ENCODE results near the gene PTRH2. TPM values are rescaled to one million over a fixed set of nuclear protein-coding genes. Genes with fewer than 3 reads are reported as not detected.

The PTRH2 gene
- total RNA-seq, 1 experiment from 2014 or later: 59.6 TPM

GRCh38 chr17:59743842-59744241, 36.6 kb upstream of the PTRH2 start:
- Histone ChIP-seq H4K20me1 (ENCODE audit: insufficient read depth) (no peaks in the 10 kb centered on the region), H3K9me3 (ENCODE audit: control insufficient read depth in 1 of 2, insufficient read depth in 1 of 2, low read depth in 1 of 2, low read length in 2 of 2) (no peaks in the 10 kb centered on the region), H3K4me2 (ENCODE audit: low read length) (no peak overlapping the region), H3K79me2 (ENCODE audit: insufficient read depth, low read length) (peaks cover 3% of the 10 kb centered on the region; the same call in 1 of the 2 replicates), H2AFZ (ENCODE audit: low read depth, low read length, poor library complexity, severe bottlenecking) (no peak overlapping the region), H3K27me3 (ENCODE audit: insufficient read depth, low read length) (no peaks in the 10 kb centered on the region), H3K9ac (ENCODE audit: low read length) (no peak overlapping the region), H3K36me3 (ENCODE audit: control insufficient read depth in 1 of 2, insufficient read depth in 2 of 2, low read length in 2 of 2) (peaks cover 0 to 14% of the 10 kb centered on the region in 2 experiments; a peak in 2 of 4 replicates), H3K9me2 (ENCODE audit: insufficient read depth) (no peaks in the 10 kb centered on the region), H3K4me1 (ENCODE audit: control insufficient read depth in 1 of 2, insufficient read depth in 2 of 2, low read length in 2 of 2) (peaks cover 11 to 13% of the 10 kb centered on the region in 2 experiments), H3K27ac (ENCODE audit: low read depth, low read length) (no peak overlapping the region), H3K4me3 (replicated peaks in 1 of 2; ENCODE audit: low read depth in 1 of 2, low read length in 2 of 2) (no peak overlapping the region)
- ATAC-seq: no peak
- no peak for DNase-seq (ENCODE audit: low read depth, low spot score)
- ChIA-PET RAD21 (ENCODE audit: low non-redundant PET in 1 of 2, low total read pairs in 2 of 2, uncharacterized antibody in 2 of 2, unreplicated experiment in 2 of 2) (no interaction called here), POLR2A (no interaction called here), CTCF (interaction anchor here (5.4 kb wide), 1 partner anchor 114 kb away, joined by 57 read pairs; no protein-coding TSS in a partner anchor)
- TF ChIP-seq CTCF (IDR thresholded peaks at IDR 0.05 in 2 of 3, conservative IDR thresholded peaks at IDR 0.05 in 1 of 3; ENCODE audit: borderline replicate concordance in 1 of 3, insufficient read depth in 1 of 3, low read depth in 2 of 3, low read length in 2 of 3): no peak
- TF ChIP-seq TCF7L2 (IDR thresholded peaks at IDR 0.05; ENCODE audit: borderline replicate concordance, extremely low read depth, insufficient read depth, insufficient read length): no peak
- TF ChIP-seq EGR1 (IDR thresholded peaks at IDR 0.05; ENCODE audit: low read depth): no peak
- no peak for TF ChIP-seq SP1 (IDR thresholded peaks at IDR 0.05; ENCODE audit: low read depth)
- TF ChIP-seq EZH2phosphoT487 (IDR thresholded peaks at IDR 0.05; ENCODE audit: borderline replicate concordance): no peak
- TF ChIP-seq POLR2A (IDR thresholded peaks at IDR 0.05; ENCODE audit: borderline replicate concordance, extremely low read depth, insufficient read depth, insufficient read length): no peak
- TF ChIP-seq SIN3A (IDR thresholded peaks at IDR 0.05; ENCODE audit: low read depth): no peak
- no peak for TF ChIP-seq CBX3 (IDR thresholded peaks at IDR 0.05; ENCODE audit: low read depth)
- TF ChIP-seq REST (IDR thresholded peaks at IDR 0.05; ENCODE audit: low read depth): no peak
- TF ChIP-seq CEBPB (IDR thresholded peaks at IDR 0.05; ENCODE audit: low read depth): no peak
- TF ChIP-seq ZBTB33 (IDR thresholded peaks at IDR 0.05; ENCODE audit: extremely low read depth, insufficient replicate concordance, low read length): no peak
- TF ChIP-seq YY1 (IDR thresholded peaks at IDR 0.05; ENCODE audit: extremely low read depth, insufficient replicate concordance, low read depth, low read length): no peak
- no peak for TF ChIP-seq ZNF274 (IDR thresholded peaks at IDR 0.05; ENCODE audit: low read depth, low read length)
- no peak for TF ChIP-seq SRF (IDR thresholded peaks at IDR 0.05; ENCODE audit: low read depth)
- no peak for TF ChIP-seq FOSL1 (IDR thresholded peaks at IDR 0.05; ENCODE audit: low read depth)
- no peak for TF ChIP-seq ELF1 (IDR thresholded peaks at IDR 0.05; ENCODE audit: borderline replicate concordance, low read depth)
- TF ChIP-seq ZFX (IDR thresholded peaks at IDR 0.05): no peak
- intact Hi-C loops (cut with micrococcal nuclease): no loop called here
- BruUV-seq (replicated peaks): no TSS peak
